ENCODE results near the gene ARHGEF17.

- TF ChIP-seq POLR2A (IDR thresholded peaks at IDR 0.05; ENCODE audit: low read length) (no peak), GATA1 (IDR thresholded peaks at IDR 0.05; ENCODE audit: low read depth, low read length) (no peak)
Measured at GRCh38 chr11:73388265-73389133, 80.4 kb downstream of the ARHGEF17 start.

Measured in erythroblast (primary cell).